Endodermal cell (in vitro differentiated cells): Measurements from ENCODE around the gene TRIO. TPM values are rescaled to one million over a fixed set of nuclear protein-coding genes. Genes with fewer than 3 reads are reported as not detected.

Source experiments
- DNase-seq: peaks from one replicate; pipeline ENCODE4 v3.0.0-alpha.2; 2017
- H3K27ac ChIP-seq: 2 replicates; pipeline ENCODE4 v1.5.1; 2013; ENCODE audit warnings: mild to moderate bottlenecking, low read depth, low read length, moderate library complexity
- H3K27me3 ChIP-seq: 2 replicates; pipeline ENCODE4 v1.6.1; 2013; ENCODE audit warnings: mild to moderate bottlenecking, low read length, moderate library complexity; ENCODE audit not compliant: insufficient read depth, control insufficient read depth, poor library complexity, severe bottlenecking
- H3K36me3 ChIP-seq: 2 replicates; pipeline ENCODE4 v1.7.0; 2013; ENCODE audit warnings: mild to moderate bottlenecking, low read length, moderate library complexity; ENCODE audit not compliant: control insufficient read depth, insufficient read depth
- H3K4me1 ChIP-seq: one replicate; pipeline ENCODE4 v1.7.0; 2013; ENCODE audit warnings: low read length; ENCODE audit not compliant: control insufficient read depth, insufficient read depth
- H3K4me3 ChIP-seq: 2 replicates; pipeline ENCODE4 v1.5.1; 2013; ENCODE audit warnings: mild to moderate bottlenecking, low read length, moderate library complexity
- H3K9ac ChIP-seq: 2 replicates; pipeline ENCODE4 v1.6.1; 2013; ENCODE audit warnings: mild to moderate bottlenecking, low read length, moderate library complexity; ENCODE audit not compliant: poor library complexity, severe bottlenecking; ENCODE audit errors: extremely low read depth
- H3K9me3 ChIP-seq: 2 replicates; pipeline ENCODE4 v1.6.1; 2013; ENCODE audit warnings: mild to moderate bottlenecking, low read length, moderate library complexity; ENCODE audit not compliant: control insufficient read depth
- H3K27ac Mint-ChIP-seq: 2 replicates; pipeline ENCODE4 v1.8.0; 2020; ENCODE audit warnings: mixed read lengths
- H3K27me3 Mint-ChIP-seq: 2 replicates; pipeline ENCODE4 v1.8.0; 2021; ENCODE audit warnings: mild to moderate bottlenecking, mixed read lengths; ENCODE audit not compliant: insufficient read depth
- H3K36me3 Mint-ChIP-seq: 2 replicates; pipeline ENCODE4 v1.8.0; 2020; ENCODE audit warnings: low read depth, mixed read lengths
- H3K4me1 Mint-ChIP-seq: 2 replicates; pipeline ENCODE4 v1.8.0; 2020; ENCODE audit warnings: mixed read lengths
- H3K4me3 Mint-ChIP-seq: 2 replicates; pipeline ENCODE4 v1.8.0; 2020; ENCODE audit warnings: mild to moderate bottlenecking, moderate library complexity, mixed read lengths
- H3K9me3 Mint-ChIP-seq: 2 replicates; pipeline ENCODE4 v1.8.0; 2020; ENCODE audit warnings: mild to moderate bottlenecking, mixed read lengths
- CTCF ChIP-seq: fragments of 200-600 bp; sonication (generic); conservative IDR thresholded peaks from 2 replicates; pipeline ENCODE4 v1.5.0; 2021; ENCODE audit warnings: antibody characterized with exemption, mild to moderate bottlenecking
- WGBS, 2 experiments: methylation state at CpG; one replicate each; pipeline versions ENCODE4 v1.1.5 to v1.1.7; 2013; ENCODE audit warnings: missing lambda C conversion rate in 2 of 2, mixed read lengths in 1 of 2; ENCODE audit not compliant: insufficient coverage in 1 of 2, insufficient read length in 1 of 2; 5-methylcytosine and 5-hydroxymethylcytosine counted together
- total RNA-seq, 2 donors: library from RNA; stranded (reverse); fragmentation: NEBNext Ultra II Directional in 1 of 2; extraction: Animal tissue kit (Norgen Biotek cat#: 25700) in 1 of 2; gene quantifications; 2 replicates in 1 of 2; 3 replicates in 1 of 2; pipeline ENCODE4 v1.2.1, GENCODE V29; 2021

The TRIO gene
- total RNA-seq, 2 donors from 2014 or later, result 88.3 to 109 TPM

- H3K4me1 Mint-ChIP-seq, result peaks cover 53% of the 10 kb centered on the region
- no peak overlapping the region for H3K9ac ChIP-seq
- H3K36me3 ChIP-seq, result no peaks in the 10 kb centered on the region
- 90 to 92% methylated on average over 1 to 2 of the region's 2 CpGs for WGBS, 2 experiments
- H3K4me1 ChIP-seq, result peaks cover 8% of the 10 kb centered on the region
- H3K9me3 ChIP-seq, result no peaks in the 10 kb centered on the region
- no peak overlapping the region for H3K27ac Mint-ChIP-seq
- no peaks in the 10 kb centered on the region for H3K36me3 Mint-ChIP-seq
- H3K27ac ChIP-seq, result no peak overlapping the region
- no peak for TF ChIP-seq CTCF
- H3K27me3 Mint-ChIP-seq, result peaks cover 86% of the 10 kb centered on the region
- peaks cover 93% of the 10 kb centered on the region for H3K27me3 ChIP-seq
- no peak overlapping the region for H3K4me3 Mint-ChIP-seq
- no peak overlapping the region for H3K4me3 ChIP-seq
- H3K9me3 Mint-ChIP-seq, result no peaks in the 10 kb centered on the region
- no peak for DNase-seq
Measured at GRCh38 chr5:14216372-14216771, 73.2 kb downstream of the TRIO start.

- no peak overlapping the region for H3K4me3 ChIP-seq
- DNase-seq, result peak; percentile 85
- WGBS, 2 experiments, result 81 to 84% methylated on average over 6 to 7 of the region's 7 CpGs
- H3K36me3 Mint-ChIP-seq, result no peaks in the 10 kb centered on the region
- H3K27ac ChIP-seq, result no peak overlapping the region
- H3K9me3 ChIP-seq, result no peaks in the 10 kb centered on the region
- H3K9ac ChIP-seq, result no peak overlapping the region
- H3K27ac Mint-ChIP-seq, result peak overlapping the region; percentile 24
- peaks cover 91% of the 10 kb centered on the region for H3K27me3 ChIP-seq
- H3K4me1 ChIP-seq, result peaks cover 8% of the 10 kb centered on the region
- no peaks in the 10 kb centered on the region for H3K9me3 Mint-ChIP-seq
- no peaks in the 10 kb centered on the region for H3K36me3 ChIP-seq
- TF ChIP-seq CTCF, result no peak
- H3K4me1 Mint-ChIP-seq, result peaks cover 58% of the 10 kb centered on the region
- no peak overlapping the region for H3K4me3 Mint-ChIP-seq
- peaks cover 84% of the 10 kb centered on the region for H3K27me3 Mint-ChIP-seq
Measured at GRCh38 chr5:14216902-14217301, 73.8 kb downstream of the TRIO start.

GRCh38 chr5:14217587-14217986 is 74.4 kb downstream of the TRIO start:
- Mint-ChIP-seq H3K4me1 (peaks cover 57% of the 10 kb centered on the region), H3K4me3 (no peak overlapping the region), H3K36me3 (no peaks in the 10 kb centered on the region), H3K9me3 (no peaks in the 10 kb centered on the region), H3K27ac (peak overlapping the region; percentile 42), H3K27me3 (peaks cover 78% of the 10 kb centered on the region)
- TF ChIP-seq CTCF, result no peak
- WGBS, 2 experiments, result 96 to 100% methylated on average over 2 to 4 of the region's 4 CpGs
- H3K36me3 ChIP-seq, result no peaks in the 10 kb centered on the region
- peaks cover 8% of the 10 kb centered on the region for H3K4me1 ChIP-seq
- H3K4me3 ChIP-seq, result no peak overlapping the region
- peaks cover 84% of the 10 kb centered on the region for H3K27me3 ChIP-seq
- no peak overlapping the region for H3K27ac ChIP-seq
- no peak overlapping the region for H3K9ac ChIP-seq
- DNase-seq, result no peak
- no peaks in the 10 kb centered on the region for H3K9me3 ChIP-seq
